GM12878 (cell line): ENCODE measurements around the gene MAN1B1. TPM values are rescaled to one million over a fixed set of nuclear protein-coding genes. Genes with fewer than 3 reads are reported as not detected.

Experiments
- CEBPZ ChIP-seq: fragments of 150-350 bp; IDR thresholded peaks from 2 replicates; pipeline ENCODE4 v1.6.1; 2016; ENCODE audit warnings: low read depth, low read length
- E2F4 ChIP-seq: IDR thresholded peaks from 2 replicates; pipeline ENCODE4 v1.6.1; 2012; ENCODE audit warnings: low read depth, low read length, improper control_type of control experiment
- FOXM1 ChIP-seq: IDR thresholded peaks from 2 replicates; pipeline ENCODE4 v1.6.1; 2012; ENCODE audit warnings: low read depth, mild to moderate bottlenecking, inconsistent platforms, low read length, moderate library complexity
- HDAC6 ChIP-seq: fragments of 200-600 bp; sonication (generic); IDR thresholded peaks from one replicate; pipeline ENCODE4 v1.8.0; 2017; ENCODE audit warnings: antibody characterized with exemption; ENCODE audit not compliant: unreplicated experiment
- IKZF2 ChIP-seq, 2 experiments: fragments of 450-650 bp; IDR thresholded peaks; 2 replicates each; pipeline ENCODE4 v1.6.1; 2017; ENCODE audit warnings: mild to moderate bottlenecking in 2 of 2, moderate library complexity in 2 of 2
- IRF4 ChIP-seq: IDR thresholded peaks from 2 replicates; pipeline ENCODE4 v1.6.1; 2011; ENCODE audit warnings: low read depth, low read length
- KDM1A ChIP-seq: fragments of 200-600 bp; sonication (generic); IDR thresholded peaks from 2 replicates; pipeline ENCODE4 v1.6.1; 2016; ENCODE audit warnings: borderline replicate concordance
- MTA3 ChIP-seq: IDR thresholded peaks from 2 replicates; pipeline ENCODE4 v1.6.1; 2012; ENCODE audit warnings: low read length, inconsistent platforms, borderline replicate concordance
- PKNOX1 ChIP-seq: fragments of 450-650 bp; IDR thresholded peaks from 2 replicates; pipeline ENCODE4 v1.6.1; 2016; ENCODE audit warnings: mild to moderate bottlenecking
- POLR2AphosphoS5 ChIP-seq: IDR thresholded peaks from 2 replicates; pipeline ENCODE4 v1.6.1; 2011; ENCODE audit warnings: mild to moderate bottlenecking, low read length, inconsistent platforms
- RBBP5 ChIP-seq: fragments of 200-600 bp; sonication (generic); conservative IDR thresholded peaks from 2 replicates; pipeline ENCODE4 v1.6.1; 2016
- RELB ChIP-seq: fragments of 450-650 bp; IDR thresholded peaks from 2 replicates; pipeline ENCODE4 v1.6.1; 2017; ENCODE audit warnings: low read depth, mild to moderate bottlenecking, moderate library complexity
- STAT3 ChIP-seq: IDR thresholded peaks from 2 replicates; pipeline ENCODE4 v1.6.1; 2011; ENCODE audit warnings: low read depth, low read length, improper control_type of control experiment
- TCF12 ChIP-seq: IDR thresholded peaks from 2 replicates; pipeline ENCODE4 v1.6.1; 2011; ENCODE audit warnings: low read depth, mild to moderate bottlenecking, low read length
- ZNF207 ChIP-seq: fragments of 450-650 bp; IDR thresholded peaks from 2 replicates; pipeline ENCODE4 v1.6.1; 2014; ENCODE audit warnings: antibody characterized with exemption, mild to moderate bottlenecking, borderline replicate concordance
- polyA plus RNA-seq, 11 experiments: library from polyadenylated mRNA; depleted of rRNA in 4 of 11; unstranded in 6 of 11; stranded (reverse) in 5 of 11; fragments of >200 nt; fragmentation: Nextera tagmentation in 4 of 11; fragmentation: Illumina TruSeq in 1 of 11; extraction: Ambion mirVana in 4 of 11; extraction: Trizol in 1 of 11; gene quantifications; 1 replicate in 1 of 11; 2 replicates in 10 of 11; pipeline versions ENCODE4 v1.2.1 to v1.2.3, GENCODE V29; 2011 to 2016; ENCODE audit warnings: inconsistent platforms in 2 of 11, missing spikeins in 2 of 11, low read depth in 1 of 11
- total RNA-seq, 4 experiments: library from RNA; depleted of rRNA in 3 of 4; stranded (reverse); fragments of >200 nt in 3 of 4; fragmentation: Illumina TruSeq in 1 of 4; extraction: Trizol in 1 of 4; gene quantifications; 2 replicates each; pipeline versions ENCODE4 v1.2.1 to v1.2.3, GENCODE V29; 2013 to 2021
- TF ChIP-seq, protein P1 (sequence below): fragments of 450-650 bp; IDR thresholded peaks from 2 replicates; pipeline ENCODE4 v1.6.1; 2017; ENCODE audit warnings: mild to moderate bottlenecking
- TF ChIP-seq, protein P2 (sequence below): IDR thresholded peaks from 2 replicates; pipeline ENCODE4 v1.6.1; 2011; ENCODE audit warnings: mild to moderate bottlenecking, low read depth, low read length, moderate library complexity; ENCODE audit not compliant: insufficient replicate concordance
- TF ChIP-seq, protein P3 (sequence below): IDR thresholded peaks from 2 replicates; pipeline ENCODE4 v1.6.1; 2011; ENCODE audit warnings: borderline replicate concordance, low read depth, mild to moderate bottlenecking, moderate library complexity, mixed read lengths, low read length; ENCODE audit not compliant: insufficient read depth; ENCODE audit errors: extremely low read length

Gene MAN1B1
- total and polyA plus RNA-seq, 10 of the 15 experiments (the other 5 are each of a cell fraction or from before 2014, with no cell fraction given): 0.71 to 34.1 (median 22.7) TPM

GRCh38 chr9:137114613-137115393, 28.0 kb downstream of the MAN1B1 start, which contains the start of gene DPP7 (continued):
- TF ChIP-seq E2F4 (no peak), HDAC6 (peak; percentile 26), ZNF207 (peak; percentile 51; the same call in 1 of the 2 replicates), FOXM1 (no peak), TCF12 (no peak), MTA3 (no peak), POLR2AphosphoS5 (peak; percentile 44; the same call in 1 of the 2 replicates), PKNOX1 (no peak), RELB (no peak), IRF4 (no peak), IKZF2 (IDR thresholded peaks at IDR 0.05) (no peak), CEBPZ (no peak), STAT3 (no peak), KDM1A (no peak), RBBP5 (no peak)
- TF ChIP-seq, protein P1, sequence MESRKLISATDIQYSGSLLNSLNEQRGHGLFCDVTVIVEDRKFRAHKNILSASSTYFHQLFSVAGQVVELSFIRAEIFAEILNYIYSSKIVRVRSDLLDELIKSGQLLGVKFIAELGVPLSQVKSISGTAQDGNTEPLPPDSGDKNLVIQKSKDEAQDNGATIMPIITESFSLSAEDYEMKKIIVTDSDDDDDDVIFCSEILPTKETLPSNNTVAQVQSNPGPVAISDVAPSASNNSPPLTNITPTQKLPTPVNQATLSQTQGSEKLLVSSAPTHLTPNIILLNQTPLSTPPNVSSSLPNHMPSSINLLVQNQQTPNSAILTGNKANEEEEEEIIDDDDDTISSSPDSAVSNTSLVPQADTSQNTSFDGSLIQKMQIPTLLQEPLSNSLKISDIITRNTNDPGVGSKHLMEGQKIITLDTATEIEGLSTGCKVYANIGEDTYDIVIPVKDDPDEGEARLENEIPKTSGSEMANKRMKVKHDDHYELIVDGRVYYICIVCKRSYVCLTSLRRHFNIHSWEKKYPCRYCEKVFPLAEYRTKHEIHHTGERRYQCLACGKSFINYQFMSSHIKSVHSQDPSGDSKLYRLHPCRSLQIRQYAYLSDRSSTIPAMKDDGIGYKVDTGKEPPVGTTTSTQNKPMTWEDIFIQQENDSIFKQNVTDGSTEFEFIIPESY: no peak
- TF ChIP-seq, protein P2, sequence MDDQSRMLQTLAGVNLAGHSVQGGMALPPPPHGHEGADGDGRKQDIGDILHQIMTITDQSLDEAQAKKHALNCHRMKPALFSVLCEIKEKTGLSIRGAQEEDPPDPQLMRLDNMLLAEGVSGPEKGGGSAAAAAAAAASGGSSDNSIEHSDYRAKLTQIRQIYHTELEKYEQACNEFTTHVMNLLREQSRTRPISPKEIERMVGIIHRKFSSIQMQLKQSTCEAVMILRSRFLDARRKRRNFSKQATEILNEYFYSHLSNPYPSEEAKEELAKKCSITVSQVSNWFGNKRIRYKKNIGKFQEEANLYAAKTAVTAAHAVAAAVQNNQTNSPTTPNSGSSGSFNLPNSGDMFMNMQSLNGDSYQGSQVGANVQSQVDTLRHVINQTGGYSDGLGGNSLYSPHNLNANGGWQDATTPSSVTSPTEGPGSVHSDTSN: no peak
- TF ChIP-seq, protein P3, sequence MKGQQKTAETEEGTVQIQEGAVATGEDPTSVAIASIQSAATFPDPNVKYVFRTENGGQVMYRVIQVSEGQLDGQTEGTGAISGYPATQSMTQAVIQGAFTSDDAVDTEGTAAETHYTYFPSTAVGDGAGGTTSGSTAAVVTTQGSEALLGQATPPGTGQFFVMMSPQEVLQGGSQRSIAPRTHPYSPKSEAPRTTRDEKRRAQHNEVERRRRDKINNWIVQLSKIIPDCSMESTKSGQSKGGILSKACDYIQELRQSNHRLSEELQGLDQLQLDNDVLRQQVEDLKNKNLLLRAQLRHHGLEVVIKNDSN: peak; percentile 98
